Thyroid gland (tissue), 4 donors: ENCODE results near the gene ALDH4A1.

Source experiments
- CTCF ChIP-seq, 6 experiments: fragments of 200-600 bp in 3 of 6; fragments of 450-650 bp in 3 of 6; sonication (generic) in 3 of 6; IDR thresholded peaks; one replicate each; pipeline ENCODE4 v1.5.1; 2016 to 2019; ENCODE audit warnings: antibody characterized with exemption in 6 of 6, mild to moderate bottlenecking in 2 of 6, inconsistent platforms in 1 of 6, moderate library complexity in 1 of 6
- POLR2A ChIP-seq, 2 donors: fragments of 450-650 bp; IDR thresholded peaks; one replicate each; pipeline ENCODE4 v1.6.1; 2017; ENCODE audit warnings: antibody characterized with exemption in 2 of 2, mild to moderate bottlenecking in 2 of 2, moderate library complexity in 1 of 2

GRCh38 chr1:18879215-18879790, 23.1 kb downstream of the ALDH4A1 start:
- TF ChIP-seq CTCF (IDR thresholded peaks at IDR 0.05) (no peak), POLR2A (IDR thresholded peaks at IDR 0.05) (no peak)
